H1 (cell line): ENCODE measurements around the gene NOSIP. TPM values are rescaled to one million over a fixed set of nuclear protein-coding genes. Genes with fewer than 3 reads are reported as not detected.

Experiments used
- ASH2L ChIP-seq: fragments of 200-600, 300-600 bp; sonication (generic); IDR thresholded peaks from one replicate; pipeline ENCODE4 v1.7.1; 2017; ENCODE audit warnings: low read length
- ATF2 ChIP-seq: IDR thresholded peaks from 2 replicates; pipeline ENCODE4 v1.6.1; 2012; ENCODE audit warnings: low read length, inconsistent platforms
- BRCA1 ChIP-seq: IDR thresholded peaks from 2 replicates; pipeline ENCODE4 v1.6.1; 2012; ENCODE audit warnings: low read depth, low read length, improper control_type of control experiment
- CHD1 ChIP-seq: IDR thresholded peaks from 2 replicates; pipeline ENCODE4 v1.6.1; 2012; ENCODE audit warnings: low read depth, low read length, improper control_type of control experiment
- CHD2 ChIP-seq: IDR thresholded peaks from 2 replicates; pipeline ENCODE4 v1.6.1; 2012; ENCODE audit warnings: low read length, improper control_type of control experiment
- EGR1 ChIP-seq: IDR thresholded peaks from 2 replicates; pipeline ENCODE4 v1.6.1; 2011; ENCODE audit warnings: low read depth, low read length, borderline replicate concordance
- FOSL1 ChIP-seq: IDR thresholded peaks from 2 replicates; pipeline ENCODE4 v1.6.1; 2011; ENCODE audit warnings: mild to moderate bottlenecking, low read depth, low read length, moderate library complexity; ENCODE audit not compliant: insufficient read depth
- JUN ChIP-seq: IDR thresholded peaks from 2 replicates; pipeline ENCODE4 v1.6.1; 2011; ENCODE audit warnings: low read depth, mild to moderate bottlenecking, improper control_type of control experiment, low read length
- KDM1A ChIP-seq: fragments of 200-600, 300-600 bp; sonication (generic); IDR thresholded peaks from 2 replicates; pipeline ENCODE4 v1.7.1; 2016; ENCODE audit warnings: mild to moderate bottlenecking, low read length, borderline replicate concordance
- KDM5A ChIP-seq: fragments of 200-600 bp; IDR thresholded peaks from 2 replicates; pipeline ENCODE4 v1.7.1; 2012; ENCODE audit warnings: mild to moderate bottlenecking, low read length, inconsistent platforms, mixed read lengths
- MAX ChIP-seq: IDR thresholded peaks from 2 replicates; pipeline ENCODE4 v1.6.1; 2012; ENCODE audit warnings: inconsistent platforms
- NRF1 ChIP-seq: IDR thresholded peaks from 2 replicates; pipeline ENCODE4 v1.6.1; 2011; ENCODE audit warnings: mild to moderate bottlenecking, low read depth, low read length, improper control_type of control experiment
- POLR2AphosphoS5 ChIP-seq: IDR thresholded peaks from 2 replicates; pipeline ENCODE4 v1.6.1; 2011; ENCODE audit warnings: low read depth, low read length
- RXRA ChIP-seq: IDR thresholded peaks from 2 replicates; pipeline ENCODE4 v1.6.1; 2011; ENCODE audit warnings: low read depth, mild to moderate bottlenecking, low read length, moderate library complexity; ENCODE audit not compliant: insufficient read depth
- SIRT6 ChIP-seq: IDR thresholded peaks from one replicate; pipeline ENCODE4 v1.7.1; 2012; ENCODE audit warnings: low read length, inconsistent platforms
- SIX5 ChIP-seq: IDR thresholded peaks from 2 replicates; pipeline ENCODE4 v1.6.1; 2011; ENCODE audit warnings: mild to moderate bottlenecking, low read depth, low read length
- TAF1 ChIP-seq: IDR thresholded peaks from 2 replicates; pipeline ENCODE4 v1.6.1; 2011; ENCODE audit warnings: mild to moderate bottlenecking, low read depth, low read length
- TBP ChIP-seq: IDR thresholded peaks from 2 replicates; pipeline ENCODE4 v1.6.1; 2011; ENCODE audit warnings: low read depth, low read length, improper control_type of control experiment
- TEAD4 ChIP-seq: IDR thresholded peaks from 2 replicates; pipeline ENCODE4 v1.6.1; 2012; ENCODE audit warnings: low read depth, low read length, inconsistent platforms, mixed read lengths
- USF2 ChIP-seq: IDR thresholded peaks from 2 replicates; pipeline ENCODE4 v1.6.1; 2011; ENCODE audit warnings: low read length, improper control_type of control experiment
- YY1 ChIP-seq: IDR thresholded peaks from 2 replicates; pipeline ENCODE4 v1.6.1; 2011; ENCODE audit warnings: low read depth, mild to moderate bottlenecking, low read length
- ZNF274 ChIP-seq: IDR thresholded peaks from 2 replicates; pipeline ENCODE4 v1.7.0; 2012; ENCODE audit warnings: low read length, borderline replicate concordance; ENCODE audit errors: extremely low read depth
- polyA plus RNA-seq, 7 experiments: library from polyadenylated mRNA; depleted of rRNA in 3 of 7; stranded (reverse) in 5 of 7; unstranded in 2 of 7; fragments of >200 nt in 5 of 7; fragments of 200-250 nt in 2 of 7; gene quantifications; 1 replicate in 5 of 7; 2 replicates in 1 of 7; 4 replicates in 1 of 7; pipeline versions ENCODE4 v1.2.1 to v1.2.3, GENCODE V29; 2011 to 2013; ENCODE audit warnings: missing spikeins in 2 of 7, mixed read lengths in 2 of 7
- total RNA-seq: library from RNA; stranded (reverse); fragmentation: NEBNext Ultra II Directional; extraction: Animal tissue kit (Norgen Biotek cat#: 25700); gene quantifications from 2 replicates; pipeline ENCODE4 v1.2.1, GENCODE V29; 2021

Gene NOSIP
- total and polyA plus RNA-seq, 2 of the 8 experiments (the other 6 are each of a cell fraction or from before 2014, with no cell fraction given): 85.1 to 192 TPM

- TF ChIP-seq MAX: peak; percentile 64
- TF ChIP-seq TAF1: peak; percentile 47; the same call in 1 of the 2 replicates
- no peak for TF ChIP-seq RXRA
- no peak for TF ChIP-seq TEAD4
- TF ChIP-seq TBP: 0 out of 2 replicates have a peak, but pooled peaks have one; percentile 25
- TF ChIP-seq POLR2AphosphoS5: peak; percentile 47; the same call in 1 of the 2 replicates
- TF ChIP-seq JUN: no peak
- no peak for TF ChIP-seq YY1
- no peak for TF ChIP-seq CHD2
- no peak for TF ChIP-seq BRCA1
- peak; percentile 26; the same call in 1 of the 2 replicates for TF ChIP-seq NRF1
- no peak for TF ChIP-seq KDM5A
- TF ChIP-seq ASH2L: peak; percentile 66
- TF ChIP-seq EGR1: no peak
- peak; percentile 82 for TF ChIP-seq KDM1A
- TF ChIP-seq SIX5: no peak
- TF ChIP-seq ATF2: no peak
- no peak for TF ChIP-seq SIRT6
- TF ChIP-seq FOSL1: no peak
- TF ChIP-seq USF2: no peak; the same call in 1 of the 2 replicates
- TF ChIP-seq ZNF274: no peak
- TF ChIP-seq CHD1: no peak
These were observed 23.7 kb downstream of the NOSIP start (continued) for GRCh38 chr19:49556412-49557398.
